Esophagus squamous epithelium (tissue), 4 donors: Measurements from ENCODE around the gene NOL11.

ENCODE experiments used
- POLR2A ChIP-seq, 4 donors: fragments of 450-650 bp; IDR thresholded peaks; one replicate each; pipeline ENCODE4 v1.6.1; 2017; ENCODE audit warnings: antibody characterized with exemption in 4 of 4, mild to moderate bottlenecking in 4 of 4, moderate library complexity in 3 of 4
- TF ChIP-seq, protein P1 (sequence below), 6 experiments: fragments of 450-650 bp in 4 of 6; fragments of 200-600 bp in 2 of 6; sonication (generic) in 2 of 6; IDR thresholded peaks; one replicate each; pipeline ENCODE4 v1.5.1; 2016 to 2019; ENCODE audit warnings: antibody characterized with exemption in 6 of 6, mild to moderate bottlenecking in 4 of 6, moderate library complexity in 4 of 6

DNA sequence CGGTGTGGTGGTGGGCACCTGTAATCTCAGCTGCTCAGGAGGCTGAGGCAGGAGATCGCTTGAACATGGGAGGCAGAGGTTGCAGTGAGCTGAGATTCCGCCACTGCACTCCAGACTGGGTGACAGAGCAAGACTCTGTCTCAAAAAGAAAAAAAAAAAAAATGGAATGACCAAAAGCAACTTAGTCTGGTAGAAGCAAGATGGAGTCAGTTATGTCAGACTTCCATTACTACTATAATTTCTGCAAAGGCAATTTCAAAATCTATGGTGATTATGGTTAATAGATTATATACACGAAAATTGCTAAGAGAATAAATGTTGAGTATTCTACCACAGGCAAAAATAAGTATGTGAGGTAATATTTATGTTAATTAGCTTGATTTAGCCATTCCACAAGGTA lies 32.3 kb downstream of the NOL11 start:
- TF ChIP-seq, protein P1, sequence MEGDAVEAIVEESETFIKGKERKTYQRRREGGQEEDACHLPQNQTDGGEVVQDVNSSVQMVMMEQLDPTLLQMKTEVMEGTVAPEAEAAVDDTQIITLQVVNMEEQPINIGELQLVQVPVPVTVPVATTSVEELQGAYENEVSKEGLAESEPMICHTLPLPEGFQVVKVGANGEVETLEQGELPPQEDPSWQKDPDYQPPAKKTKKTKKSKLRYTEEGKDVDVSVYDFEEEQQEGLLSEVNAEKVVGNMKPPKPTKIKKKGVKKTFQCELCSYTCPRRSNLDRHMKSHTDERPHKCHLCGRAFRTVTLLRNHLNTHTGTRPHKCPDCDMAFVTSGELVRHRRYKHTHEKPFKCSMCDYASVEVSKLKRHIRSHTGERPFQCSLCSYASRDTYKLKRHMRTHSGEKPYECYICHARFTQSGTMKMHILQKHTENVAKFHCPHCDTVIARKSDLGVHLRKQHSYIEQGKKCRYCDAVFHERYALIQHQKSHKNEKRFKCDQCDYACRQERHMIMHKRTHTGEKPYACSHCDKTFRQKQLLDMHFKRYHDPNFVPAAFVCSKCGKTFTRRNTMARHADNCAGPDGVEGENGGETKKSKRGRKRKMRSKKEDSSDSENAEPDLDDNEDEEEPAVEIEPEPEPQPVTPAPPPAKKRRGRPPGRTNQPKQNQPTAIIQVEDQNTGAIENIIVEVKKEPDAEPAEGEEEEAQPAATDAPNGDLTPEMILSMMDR (IDR thresholded peaks at IDR 0.05) = no peak
- no peak for TF ChIP-seq POLR2A (IDR thresholded peaks at IDR 0.05)
